ENCODE measurements around the gene ZNF438. TPM values are rescaled to one million over a fixed set of nuclear protein-coding genes. Genes with fewer than 3 reads are reported as not detected.
"Not testable (repeated sequence)": the region's sequence is repeated elsewhere in the genome, so short reads cannot be mapped to it uniquely, and the experiment has no call there.

ZNF438 gene
- total RNA-seq, 1 experiment from 2014 or later, result 4.3 TPM

DNA sequence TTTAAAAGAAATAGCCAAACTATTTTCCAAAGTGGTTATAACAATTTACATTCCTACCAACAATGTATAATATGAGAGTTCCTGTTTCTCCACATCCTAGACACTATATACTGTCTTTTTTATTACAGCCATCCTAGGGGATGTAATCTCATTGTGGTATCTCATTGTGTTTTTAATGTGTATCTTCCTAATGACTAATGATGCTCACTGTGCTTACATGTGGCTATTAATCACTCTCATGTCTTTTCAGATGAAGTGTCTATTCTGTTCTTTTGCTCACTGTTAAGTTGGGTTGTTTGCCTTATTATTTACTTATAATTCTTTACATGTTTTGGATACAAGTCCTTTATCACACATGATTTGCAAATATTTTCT lies 71.8 kb downstream of the ZNF438 start:
- Mint-ChIP-seq H3K27me3 (ENCODE audit: unreplicated experiment) (no peaks in the 10 kb centered on the region), H3K27ac (ENCODE audit: unreplicated experiment) (no peak overlapping the region), H3K4me1 (ENCODE audit: low read depth, unreplicated experiment) (peaks cover 12% of the 10 kb centered on the region), H3K4me3 (ENCODE audit: low read depth, unreplicated experiment) (no peak overlapping the region), H3K36me3 (ENCODE audit: insufficient read depth, unreplicated experiment) (no peaks in the 10 kb centered on the region), H3K9me3 (ENCODE audit: low read depth, unreplicated experiment) (no peaks in the 10 kb centered on the region)
- CTCF ChIA-PET, result no interaction called here
- BruUV-seq (replicated peaks), result no TSS peak
- intact Hi-C loops (cut with micrococcal nuclease; ENCODE audit: unreplicated experiment), result no loop called here
- no peak for DNase-seq
- TF ChIP-seq, protein P1, sequence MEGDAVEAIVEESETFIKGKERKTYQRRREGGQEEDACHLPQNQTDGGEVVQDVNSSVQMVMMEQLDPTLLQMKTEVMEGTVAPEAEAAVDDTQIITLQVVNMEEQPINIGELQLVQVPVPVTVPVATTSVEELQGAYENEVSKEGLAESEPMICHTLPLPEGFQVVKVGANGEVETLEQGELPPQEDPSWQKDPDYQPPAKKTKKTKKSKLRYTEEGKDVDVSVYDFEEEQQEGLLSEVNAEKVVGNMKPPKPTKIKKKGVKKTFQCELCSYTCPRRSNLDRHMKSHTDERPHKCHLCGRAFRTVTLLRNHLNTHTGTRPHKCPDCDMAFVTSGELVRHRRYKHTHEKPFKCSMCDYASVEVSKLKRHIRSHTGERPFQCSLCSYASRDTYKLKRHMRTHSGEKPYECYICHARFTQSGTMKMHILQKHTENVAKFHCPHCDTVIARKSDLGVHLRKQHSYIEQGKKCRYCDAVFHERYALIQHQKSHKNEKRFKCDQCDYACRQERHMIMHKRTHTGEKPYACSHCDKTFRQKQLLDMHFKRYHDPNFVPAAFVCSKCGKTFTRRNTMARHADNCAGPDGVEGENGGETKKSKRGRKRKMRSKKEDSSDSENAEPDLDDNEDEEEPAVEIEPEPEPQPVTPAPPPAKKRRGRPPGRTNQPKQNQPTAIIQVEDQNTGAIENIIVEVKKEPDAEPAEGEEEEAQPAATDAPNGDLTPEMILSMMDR (IDR thresholded peaks at IDR 0.05; ENCODE audit: unreplicated experiment), result no peak

DNA sequence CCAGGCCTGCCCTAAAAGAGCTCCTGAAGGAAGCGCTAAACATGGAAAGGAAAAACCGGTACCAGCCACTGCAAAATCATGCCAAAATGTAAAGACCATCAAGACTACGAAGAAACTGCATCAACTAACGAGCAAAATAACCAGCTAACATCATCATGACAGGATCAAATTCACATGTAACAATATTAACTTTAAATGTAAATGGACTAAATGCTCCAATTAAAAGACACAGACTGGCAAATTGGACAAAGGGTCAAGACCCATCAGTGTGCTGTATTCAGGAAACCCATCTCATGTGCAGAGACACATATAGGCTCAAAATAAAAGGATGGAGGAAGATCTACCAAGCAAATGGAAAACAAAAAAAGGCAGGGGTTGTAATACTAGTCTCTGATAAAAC lies 82.4 kb downstream of the ZNF438 start:
- H3K4me3 Mint-ChIP-seq (ENCODE audit: low read depth, unreplicated experiment); H3K9me3 Mint-ChIP-seq (ENCODE audit: low read depth, unreplicated experiment); intact Hi-C loops (cut with micrococcal nuclease; ENCODE audit: unreplicated experiment); CTCF ChIA-PET; H3K36me3 Mint-ChIP-seq (ENCODE audit: insufficient read depth, unreplicated experiment); BruUV-seq (replicated peaks); H3K27me3 Mint-ChIP-seq (ENCODE audit: unreplicated experiment); DNase-seq; H3K27ac Mint-ChIP-seq (ENCODE audit: unreplicated experiment); H3K4me1 Mint-ChIP-seq (ENCODE audit: low read depth, unreplicated experiment): not testable (repeated sequence)

DNA sequence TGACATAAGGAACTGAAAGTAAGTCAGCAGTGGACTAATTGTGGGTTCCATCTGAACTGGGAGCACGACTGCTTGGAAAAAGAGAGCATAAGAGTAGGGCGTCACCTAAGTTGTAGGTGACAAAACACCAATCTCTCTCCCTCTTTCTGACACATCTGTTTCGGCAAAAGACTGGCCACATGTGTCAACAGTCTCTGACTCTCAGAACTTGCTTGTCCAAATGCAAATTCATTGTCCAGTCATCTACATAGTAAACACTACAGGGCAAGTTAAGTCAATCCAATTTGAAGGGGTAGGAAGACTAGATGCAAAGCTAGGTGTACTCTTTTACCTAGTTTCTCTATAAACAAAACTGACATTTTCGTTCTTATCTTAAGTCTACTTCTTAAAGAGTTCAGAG lies 87.7 kb downstream of the ZNF438 start:
- H3K9me3 Mint-ChIP-seq (ENCODE audit: low read depth, unreplicated experiment), result no peaks in the 10 kb centered on the region
- DNase-seq, result no peak
- TF ChIP-seq, protein P1 (IDR thresholded peaks at IDR 0.05; ENCODE audit: unreplicated experiment), result no peak
- no peaks in the 10 kb centered on the region for H3K4me1 Mint-ChIP-seq (ENCODE audit: low read depth, unreplicated experiment)
- H3K27ac Mint-ChIP-seq (ENCODE audit: unreplicated experiment), result no peak overlapping the region
- no peaks in the 10 kb centered on the region for H3K27me3 Mint-ChIP-seq (ENCODE audit: unreplicated experiment)
- no peak overlapping the region for H3K4me3 Mint-ChIP-seq (ENCODE audit: low read depth, unreplicated experiment)
- CTCF ChIA-PET, result no interaction called here
- H3K36me3 Mint-ChIP-seq (ENCODE audit: insufficient read depth, unreplicated experiment), result no peaks in the 10 kb centered on the region
- intact Hi-C loops (cut with micrococcal nuclease; ENCODE audit: unreplicated experiment), result no loop called here
- no TSS peak for BruUV-seq (replicated peaks)

DNA sequence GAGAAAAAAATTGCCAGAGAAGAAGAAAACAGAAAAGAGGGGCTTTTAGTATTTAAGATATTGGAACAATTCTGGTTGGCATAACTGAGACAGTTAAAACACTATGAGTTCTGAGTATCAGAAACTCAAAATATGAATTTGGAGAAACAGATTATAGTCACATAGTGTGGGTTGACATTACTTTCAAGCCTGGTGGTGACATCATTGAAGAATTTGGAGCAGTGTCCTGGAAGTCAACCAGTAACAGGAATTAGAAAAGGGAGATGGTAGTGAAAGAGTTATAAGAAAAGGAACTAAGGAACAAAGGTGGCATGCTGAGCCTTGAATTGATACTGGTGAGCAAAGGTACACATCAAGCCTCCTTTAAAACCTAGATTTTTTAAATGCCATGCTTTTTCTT lies 88.2 kb downstream of the ZNF438 start:
- no peak overlapping the region for H3K27ac Mint-ChIP-seq (ENCODE audit: unreplicated experiment)
- intact Hi-C loops (cut with micrococcal nuclease; ENCODE audit: unreplicated experiment), result no loop called here

DNA sequence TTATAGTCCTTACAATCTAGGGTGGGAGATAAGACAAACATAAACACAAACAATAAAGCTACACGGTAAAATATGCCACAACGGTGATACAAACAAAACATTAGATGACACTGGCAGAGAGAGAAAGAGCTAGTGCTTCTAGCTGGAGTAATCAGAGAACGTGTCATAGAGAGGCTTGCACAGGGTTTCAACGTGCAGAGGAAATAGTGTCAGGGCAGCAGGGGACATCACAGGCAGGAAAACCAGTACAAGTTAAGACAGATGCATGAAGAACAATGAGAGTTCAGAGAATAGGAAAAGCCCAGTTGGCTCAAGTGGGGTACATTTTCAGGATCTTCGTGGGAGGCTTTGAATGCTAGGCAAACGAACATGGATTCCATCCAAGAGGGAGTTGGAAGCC lies 91.4 kb downstream of the ZNF438 start:
- no peaks in the 10 kb centered on the region for H3K9me3 Mint-ChIP-seq (ENCODE audit: low read depth, unreplicated experiment)
- BruUV-seq (replicated peaks), result no TSS peak
- H3K4me1 Mint-ChIP-seq (ENCODE audit: low read depth, unreplicated experiment), result no peaks in the 10 kb centered on the region
- no peak overlapping the region for H3K27ac Mint-ChIP-seq (ENCODE audit: unreplicated experiment)
- DNase-seq, result no peak
- intact Hi-C loops (cut with micrococcal nuclease; ENCODE audit: unreplicated experiment), result no loop called here
- H3K4me3 Mint-ChIP-seq (ENCODE audit: low read depth, unreplicated experiment), result no peak overlapping the region
- TF ChIP-seq, protein P1 (IDR thresholded peaks at IDR 0.05; ENCODE audit: unreplicated experiment), result no peak
- CTCF ChIA-PET, result interaction anchor here (0.6 kb wide), 1 partner anchor 128 kb away, joined by 3 read pairs; no protein-coding TSS in a partner anchor
- no peaks in the 10 kb centered on the region for H3K27me3 Mint-ChIP-seq (ENCODE audit: unreplicated experiment)
- H3K36me3 Mint-ChIP-seq (ENCODE audit: insufficient read depth, unreplicated experiment), result no peaks in the 10 kb centered on the region

More for the DNA sequence above, 88.2 kb downstream of the ZNF438 start:
- H3K4me1 Mint-ChIP-seq (ENCODE audit: low read depth, unreplicated experiment), result no peaks in the 10 kb centered on the region
- H3K27me3 Mint-ChIP-seq (ENCODE audit: unreplicated experiment), result no peaks in the 10 kb centered on the region
- H3K36me3 Mint-ChIP-seq (ENCODE audit: insufficient read depth, unreplicated experiment), result no peaks in the 10 kb centered on the region
- TF ChIP-seq, protein P1 (IDR thresholded peaks at IDR 0.05; ENCODE audit: unreplicated experiment), result no peak
- no TSS peak for BruUV-seq (replicated peaks)
- DNase-seq, result no peak
- H3K4me3 Mint-ChIP-seq (ENCODE audit: low read depth, unreplicated experiment), result no peak overlapping the region
- no peaks in the 10 kb centered on the region for H3K9me3 Mint-ChIP-seq (ENCODE audit: low read depth, unreplicated experiment)
- CTCF ChIA-PET, result no interaction called here
